T follicular helper cell (primary cell): ENCODE measurements around the gene MRPL54.

ENCODE experiments used
- DNase-seq: peaks from one replicate; pipeline ENCODE4 v3.0.0-alpha.2; 2020; ENCODE audit warnings: low read depth

MRPL54 gene

GRCh38 chr19:3769494-3769893 is 7.0 kb downstream of the MRPL54 start:
- DNase-seq, result no peak

GRCh38 chr19:3770136-3770999 is 7.9 kb downstream of the MRPL54 start:
- DNase-seq, result no peak

DNA sequence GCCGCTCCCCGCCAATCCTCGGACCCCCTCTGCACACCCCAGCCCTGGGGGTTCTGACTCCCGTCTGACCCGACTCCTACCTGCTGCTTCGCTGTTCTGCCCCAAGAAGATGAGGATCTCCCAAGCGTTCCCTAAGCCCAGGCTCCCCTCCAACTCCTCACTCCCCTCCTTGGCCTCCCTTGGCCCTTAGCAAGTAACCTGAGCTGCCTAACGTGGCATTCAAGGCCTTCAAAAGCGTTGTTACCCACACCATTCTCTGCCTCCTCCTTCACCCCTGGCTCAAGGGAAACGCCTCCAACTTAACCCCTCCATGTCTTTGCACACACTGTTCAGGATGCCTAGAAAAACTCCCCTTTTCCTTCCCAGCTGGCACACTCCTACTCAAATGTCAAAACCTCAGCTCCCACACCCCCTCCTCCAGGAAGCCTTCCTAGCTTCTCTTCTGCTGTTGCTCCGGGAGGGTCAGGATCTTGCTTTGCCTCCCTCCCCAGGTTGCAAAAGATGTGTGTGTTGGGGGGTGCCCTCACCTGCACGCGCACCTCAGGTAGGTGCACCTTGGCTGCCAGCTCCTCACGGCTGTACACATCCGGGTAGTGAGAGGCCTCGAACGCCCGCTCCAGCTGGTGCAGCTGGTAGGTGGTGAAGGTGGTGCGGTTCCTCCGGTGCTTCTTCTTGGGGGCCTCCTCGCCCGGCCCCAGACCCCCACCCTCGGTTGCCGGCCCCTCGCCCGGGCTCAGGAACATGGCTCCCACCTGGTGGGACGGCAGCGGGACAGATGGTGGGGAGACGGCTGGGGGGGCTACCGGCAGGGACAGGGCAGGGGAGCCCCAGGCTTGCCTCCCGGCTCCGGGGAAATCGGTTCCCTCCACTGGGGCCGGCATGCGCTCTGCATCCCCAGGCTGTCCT is 8.8 kb downstream of the MRPL54 start:
- no peak for DNase-seq

DNA sequence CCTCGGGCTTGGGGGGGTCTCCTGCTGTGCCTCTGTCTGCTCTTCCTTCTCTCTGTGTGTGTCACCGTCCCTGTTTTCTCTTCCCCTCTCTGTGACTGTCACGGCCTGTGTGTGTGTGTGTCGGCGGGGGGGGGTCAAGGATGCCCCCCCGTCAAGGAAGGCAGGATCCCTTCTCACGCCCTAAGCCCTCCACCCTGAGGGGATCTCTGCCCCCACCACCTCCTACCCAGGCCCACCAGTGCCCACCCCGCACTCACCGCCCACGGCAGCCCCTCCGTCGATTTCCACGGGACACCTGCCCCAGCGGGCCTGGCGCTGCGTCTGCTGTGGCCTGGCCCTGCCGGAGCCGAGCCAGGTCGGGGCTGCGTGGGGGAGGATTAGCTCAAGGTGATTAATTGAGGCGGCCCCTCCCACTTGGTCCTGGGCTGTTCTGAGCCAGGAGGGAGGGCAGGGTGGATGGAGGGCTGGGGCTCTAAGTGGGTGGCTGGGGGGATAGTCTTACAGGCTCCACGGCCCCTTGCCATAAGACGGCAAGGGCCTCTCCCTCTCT is 9.5 kb downstream of the MRPL54 start, which contains the start of gene RAX2:
Gene RAX2 (minus strand): TSS at position 323 of the 550 bp plus-strand sequence. CDS start 486 bp downstream, outside the sequence.
- no peak for DNase-seq

DNA sequence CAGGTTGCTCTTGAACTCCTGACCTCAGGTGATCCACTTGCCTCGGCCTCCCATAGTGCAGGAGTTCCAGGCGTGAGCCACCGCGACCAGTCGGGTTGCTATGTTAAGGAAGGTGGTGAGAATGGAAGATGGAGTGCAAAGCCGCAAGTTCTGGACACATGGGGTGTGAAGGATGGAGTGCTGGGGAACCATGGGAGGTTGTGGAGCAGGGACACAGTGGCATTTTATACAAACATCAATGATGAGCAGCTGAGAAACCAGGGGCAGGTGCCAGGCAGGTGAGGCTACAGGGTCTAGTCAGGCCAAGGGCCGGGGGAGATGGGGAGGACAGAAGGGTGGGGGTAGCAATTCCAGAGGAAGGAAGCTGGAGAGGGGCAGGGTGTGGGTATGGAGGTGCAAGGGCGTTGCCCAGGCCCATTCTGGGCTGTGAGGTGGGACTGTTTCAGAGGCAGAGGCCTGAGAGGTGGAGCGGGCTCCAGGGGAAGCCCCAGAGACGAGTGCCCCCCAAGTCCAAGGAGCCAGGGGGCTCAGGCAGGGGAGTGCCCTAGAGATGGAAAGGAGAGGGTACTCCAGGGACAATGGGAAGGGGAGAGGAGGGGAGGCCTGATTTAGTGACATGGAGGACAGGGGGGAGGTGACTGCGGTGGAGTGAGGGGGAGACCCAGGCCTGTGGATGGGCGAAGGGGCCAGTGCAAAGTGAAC is 11.5 kb downstream of the MRPL54 start:
- no peak for DNase-seq

GRCh38 chr19:3774621-3775373 is 12.3 kb downstream of the MRPL54 start:
- no peak for DNase-seq

- no peak for DNase-seq
Observed at GRCh38 chr19:3775374-3775711, 12.9 kb downstream of the MRPL54 start.

GRCh38 chr19:3775831-3776230 is 13.3 kb downstream of the MRPL54 start:
- no peak for DNase-seq

DNA sequence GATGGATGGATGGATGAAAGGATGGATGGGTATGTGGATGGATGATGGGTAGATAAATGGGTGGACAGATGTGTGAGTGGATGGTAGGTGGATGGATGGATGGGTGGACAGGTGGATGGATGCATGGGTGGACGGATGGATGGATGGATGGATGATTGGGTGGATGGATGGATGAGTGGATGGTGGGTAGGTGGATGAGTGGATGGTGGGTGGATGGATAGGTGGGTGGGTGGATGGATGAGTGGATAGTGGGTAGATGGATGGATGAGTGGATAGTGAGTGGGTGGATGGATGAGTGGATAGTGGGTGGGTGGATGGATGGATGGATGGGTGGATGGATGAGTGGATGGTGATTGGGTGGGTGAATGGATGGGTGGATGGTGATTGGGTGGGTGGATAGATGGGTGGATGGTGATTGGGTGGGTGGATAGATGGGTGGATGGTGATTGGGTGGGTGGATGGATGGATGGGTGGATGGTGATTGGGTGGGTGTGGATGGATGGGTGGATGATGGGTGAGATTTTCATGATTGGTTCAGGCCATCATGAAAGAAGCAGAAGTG is 14.1 kb downstream of the MRPL54 start:
- DNase-seq, result no peak

GRCh38 chr19:3778104-3778867 is 15.8 kb downstream of the MRPL54 start:
- no peak for DNase-seq

DNA sequence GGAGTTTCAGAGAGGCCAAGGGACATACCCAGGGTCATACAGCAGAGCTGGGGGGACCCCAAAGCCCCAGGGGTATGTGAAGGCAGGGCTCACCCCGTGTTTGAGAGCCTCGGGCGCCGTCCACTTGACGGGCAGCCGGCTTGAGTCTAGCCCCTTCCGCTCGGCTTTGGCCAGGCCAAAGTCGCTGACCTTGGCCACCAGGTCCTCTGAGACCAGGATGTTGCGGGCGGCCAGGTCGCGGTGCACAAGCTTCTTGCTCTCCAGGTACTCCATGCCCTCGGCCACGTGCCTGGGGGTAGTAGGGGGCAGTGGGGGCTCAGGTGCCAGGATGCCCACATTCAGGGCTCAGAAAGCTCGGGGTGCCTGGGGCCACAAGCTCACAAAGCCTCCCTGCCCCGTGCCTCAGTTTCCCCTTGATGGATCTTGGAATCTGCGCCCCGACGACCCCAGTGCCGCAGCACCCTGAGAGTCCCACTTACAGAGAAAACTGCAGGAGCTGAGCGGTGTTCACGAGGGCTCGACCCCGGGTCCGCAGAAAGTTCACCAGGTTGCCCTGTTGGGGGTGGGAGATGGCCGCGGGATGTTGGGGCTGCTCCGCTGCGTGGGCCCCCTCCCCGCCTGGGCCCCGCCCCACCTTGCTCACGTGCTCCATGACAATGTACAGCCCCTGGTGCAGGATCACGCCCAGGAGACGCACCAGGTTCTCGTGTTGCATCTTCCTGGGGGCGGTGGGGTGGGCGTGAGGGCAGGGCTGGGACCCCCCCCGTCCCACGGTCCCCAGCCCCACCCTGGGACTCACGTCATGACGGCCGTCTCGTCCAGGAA is 16.6 kb downstream of the MRPL54 start:
- DNase-seq, result no peak

DNA sequence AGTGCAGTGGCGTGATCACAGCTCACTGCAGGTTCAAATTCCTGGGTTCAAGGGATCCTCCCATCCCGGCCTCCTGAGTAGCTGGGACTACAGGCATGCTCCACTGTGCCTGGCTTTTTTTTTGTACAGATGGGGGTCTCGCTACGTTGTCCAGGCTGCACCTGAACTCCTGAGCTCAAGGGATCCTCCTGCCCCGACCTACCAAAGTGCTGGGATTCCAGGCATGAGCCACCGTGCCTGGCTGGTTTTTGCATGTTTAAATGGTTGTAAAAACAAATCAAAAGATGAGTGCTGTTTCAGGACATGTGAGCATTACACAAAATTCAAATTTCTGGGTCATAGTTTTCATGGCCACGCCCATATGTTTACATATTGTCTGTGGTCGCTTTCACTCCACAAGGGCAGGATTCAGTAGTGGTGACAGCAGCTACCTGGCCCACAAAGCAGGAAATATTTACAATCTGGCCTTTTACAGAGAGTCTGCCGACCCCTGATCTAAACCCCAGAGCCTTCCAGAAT is 18.4 kb downstream of the MRPL54 start:
- no peak for DNase-seq

GRCh38 chr19:3781603-3782002 is 19.1 kb downstream of the MRPL54 start:
- DNase-seq, result no peak

GRCh38 chr19:3782330-3782729 is 19.8 kb downstream of the MRPL54 start:
- DNase-seq, result no peak

- no peak for DNase-seq
Observed at GRCh38 chr19:3782903-3783302, 20.4 kb downstream of the MRPL54 start.

- DNase-seq, result no peak
Observed at GRCh38 chr19:3783660-3784584, 21.4 kb downstream of the MRPL54 start.

DNA sequence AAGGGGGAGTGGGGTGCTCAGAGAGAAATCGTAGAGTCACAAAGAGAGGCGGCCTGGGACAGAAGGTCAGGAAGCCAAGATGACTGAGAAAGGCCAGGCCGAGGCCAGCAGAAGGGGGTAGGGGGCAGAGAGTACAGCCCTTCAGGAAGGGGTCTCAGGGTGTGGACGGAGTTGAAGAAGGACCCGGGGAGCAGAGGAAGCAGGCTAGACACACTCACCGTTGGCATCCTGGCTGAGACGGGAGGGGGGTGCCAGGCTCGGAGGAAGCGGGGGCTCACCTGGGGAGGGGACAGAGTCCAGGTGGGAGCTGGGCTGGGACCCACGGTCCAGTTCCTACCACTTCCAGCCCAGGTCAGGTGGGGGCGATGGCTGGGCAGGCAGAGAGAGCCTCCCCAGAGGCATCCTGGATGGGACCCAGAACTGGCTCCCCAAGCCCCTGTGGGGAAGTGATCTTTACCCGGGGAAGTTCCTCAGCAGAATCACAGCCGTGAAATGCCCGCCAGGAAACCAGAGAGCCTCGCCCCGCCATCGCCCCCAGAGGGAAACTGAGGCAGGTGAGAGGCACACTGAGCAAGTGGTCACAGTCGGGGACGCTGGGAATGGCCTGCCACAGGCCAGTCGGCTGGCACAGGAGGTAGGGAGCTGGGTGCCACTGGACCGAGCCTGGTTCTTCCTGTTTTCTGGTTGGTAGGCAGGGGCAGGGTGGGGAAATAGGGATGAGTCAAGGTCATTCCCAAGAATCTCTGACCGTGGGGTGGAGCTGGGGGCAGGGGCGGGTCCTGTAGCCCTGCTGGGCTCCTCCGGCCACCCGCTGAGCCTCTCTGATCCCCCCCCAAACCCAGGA is 22.3 kb downstream of the MRPL54 start:
- no peak for DNase-seq
